GM21723 (cell line): ENCODE measurements around the gene FAM78B.

ENCODE experiments used
- ATAC-seq: cut with Tn5 transposase; IDR thresholded peaks from one replicate; pipeline ENCODE4 v1.9.1; 2021; ENCODE audit warnings: mild to moderate bottlenecking, moderate library complexity; ENCODE audit not compliant: unreplicated experiment

Gene FAM78B

DNA sequence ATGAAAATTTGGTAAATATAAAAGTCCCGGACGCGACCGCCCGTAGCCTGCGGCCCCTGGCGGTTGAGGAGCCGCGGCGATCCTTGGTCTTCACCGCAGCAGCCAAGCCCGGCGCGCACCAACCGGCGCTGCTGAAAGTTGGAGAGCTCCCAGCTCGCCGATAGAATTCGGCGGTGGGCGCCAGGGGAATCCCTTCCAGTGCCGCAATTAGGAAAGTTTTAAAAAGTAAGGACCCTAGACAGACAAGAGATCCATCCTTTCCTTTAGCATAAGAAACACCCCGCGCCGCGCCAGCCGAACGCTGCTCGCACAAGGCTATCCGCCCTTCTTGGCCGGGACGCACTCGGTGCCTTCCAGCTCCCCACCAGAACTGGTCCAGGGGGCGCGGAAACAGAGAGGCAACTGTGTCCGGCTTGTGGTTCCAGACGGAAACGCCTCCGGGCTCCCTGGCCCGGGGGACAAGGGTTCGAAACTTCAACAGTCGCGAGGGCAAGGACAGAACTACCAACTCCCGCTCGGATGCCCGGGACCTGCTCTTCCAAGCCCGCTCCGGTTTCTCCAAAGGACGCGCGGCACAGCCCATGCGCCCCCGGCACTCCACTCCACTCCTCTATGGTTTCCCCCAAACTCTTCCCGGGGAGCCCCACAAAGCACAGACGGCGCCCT, 1.7 kb downstream of the FAM78B start:
- no peak for ATAC-seq

DNA sequence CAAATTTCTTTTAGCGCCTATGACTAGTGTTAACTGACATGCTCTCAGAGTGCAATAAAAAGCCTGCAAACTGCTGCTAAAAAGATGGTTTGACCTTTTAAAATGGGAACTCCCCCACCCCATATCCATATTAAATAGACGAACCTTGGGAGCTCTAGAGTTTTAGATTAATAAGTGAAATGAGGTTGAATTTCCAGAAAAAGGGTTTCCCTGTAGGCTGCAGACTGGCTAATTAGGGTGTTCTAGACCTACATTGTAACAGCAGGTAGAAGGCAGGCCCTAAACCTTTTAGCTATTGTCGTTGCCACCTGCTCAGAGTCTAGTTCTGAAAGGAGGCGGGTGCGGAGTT, 2.2 kb downstream of the FAM78B start:
- no peak for ATAC-seq

DNA sequence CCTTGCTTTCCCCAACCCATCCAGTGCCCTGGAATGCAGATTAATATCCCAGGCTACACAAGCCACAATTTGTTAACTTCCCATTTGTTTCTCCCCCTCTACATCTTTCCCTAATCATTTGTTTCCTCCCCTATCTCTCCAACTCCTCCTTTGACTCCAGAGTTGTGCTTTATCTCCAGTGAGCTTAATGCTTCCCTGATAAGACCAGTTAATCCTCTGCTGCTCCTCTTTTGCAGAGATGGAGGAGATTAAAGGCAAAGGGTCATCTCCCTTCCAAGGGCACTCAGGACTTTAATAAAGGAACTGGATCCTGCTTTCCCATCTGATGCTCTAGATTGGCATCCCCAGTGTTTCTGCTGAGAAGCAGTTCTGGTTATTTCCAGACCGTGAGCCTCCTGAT, 7.1 kb downstream of the FAM78B start:
- ATAC-seq = no peak

DNA sequence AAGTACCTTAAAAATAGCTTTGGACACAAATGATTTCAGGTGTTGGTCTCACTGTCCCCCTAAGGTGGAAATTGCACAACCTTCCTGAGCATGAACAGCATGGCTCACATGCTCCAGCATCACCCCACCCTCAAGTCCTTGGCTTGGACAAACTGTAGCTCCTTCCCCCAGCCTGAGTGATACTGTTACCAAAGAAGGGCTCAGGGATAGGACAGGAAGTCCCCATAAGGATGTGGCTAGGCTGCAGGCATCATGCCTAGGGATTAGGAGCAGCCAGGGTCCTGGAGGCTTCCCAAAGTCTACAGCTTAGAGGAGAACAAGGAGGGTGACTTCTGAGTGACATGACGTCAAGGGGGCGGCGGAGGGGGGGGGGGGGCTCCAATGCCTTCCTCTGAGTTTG, 10.1 kb downstream of the FAM78B start:
- no peak for ATAC-seq

DNA sequence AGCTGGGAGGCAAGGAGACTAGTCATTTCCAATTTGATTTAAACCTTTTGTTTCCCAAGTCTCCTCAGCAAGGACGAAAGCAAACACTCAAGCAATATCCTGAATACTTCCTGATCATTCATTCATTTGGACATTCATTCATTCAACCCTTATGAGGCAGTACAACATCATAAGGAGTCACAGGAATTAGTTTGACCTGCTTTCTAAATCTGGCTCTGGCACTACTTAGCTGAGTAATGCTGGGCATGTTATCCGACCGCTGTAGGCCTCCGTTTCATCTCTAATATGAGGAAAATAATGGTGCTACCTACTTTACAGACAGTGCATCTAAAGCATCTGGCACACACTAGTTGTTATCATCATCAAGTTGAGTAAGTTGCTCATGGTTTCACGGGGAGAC, 11.7 kb downstream of the FAM78B start:
- ATAC-seq = no peak

DNA sequence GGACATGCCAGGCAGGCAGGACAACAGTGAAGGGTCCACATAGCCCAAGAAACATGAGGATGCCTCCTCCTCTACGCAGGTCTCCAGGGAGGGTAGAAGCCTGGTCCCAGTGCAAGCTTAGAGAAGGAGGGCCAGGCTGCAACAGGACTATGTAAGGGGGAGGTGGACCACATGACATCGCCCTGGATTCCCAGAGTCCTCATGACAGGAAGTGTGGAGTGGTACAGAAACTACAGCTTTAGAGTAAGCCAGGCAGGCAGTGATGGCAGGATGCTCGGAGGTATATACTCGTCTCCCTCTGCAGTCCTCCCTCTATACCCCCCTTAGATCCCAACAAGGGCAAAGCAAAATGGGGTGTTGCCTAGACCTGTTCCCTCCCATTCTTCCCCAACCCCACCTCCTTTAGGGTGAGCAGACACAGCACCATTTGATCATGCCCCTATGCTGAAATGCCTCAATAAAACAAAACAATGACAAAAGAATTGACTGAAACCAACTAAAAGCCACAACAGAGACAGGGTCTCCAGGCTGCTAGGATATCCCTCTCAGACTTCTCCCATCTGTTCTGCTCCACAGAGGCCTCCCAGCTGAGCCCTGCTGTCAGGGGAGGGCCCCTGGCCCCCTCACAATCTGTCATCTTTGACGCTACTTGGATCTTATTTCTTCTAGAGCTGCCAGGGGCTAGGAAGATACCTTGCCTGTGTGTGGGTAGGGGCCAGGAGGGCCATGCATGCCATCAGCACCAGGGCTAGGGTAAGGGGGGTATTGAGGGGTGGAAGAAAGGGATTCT, 13.1 kb downstream of the FAM78B start:
- ATAC-seq = no peak

DNA sequence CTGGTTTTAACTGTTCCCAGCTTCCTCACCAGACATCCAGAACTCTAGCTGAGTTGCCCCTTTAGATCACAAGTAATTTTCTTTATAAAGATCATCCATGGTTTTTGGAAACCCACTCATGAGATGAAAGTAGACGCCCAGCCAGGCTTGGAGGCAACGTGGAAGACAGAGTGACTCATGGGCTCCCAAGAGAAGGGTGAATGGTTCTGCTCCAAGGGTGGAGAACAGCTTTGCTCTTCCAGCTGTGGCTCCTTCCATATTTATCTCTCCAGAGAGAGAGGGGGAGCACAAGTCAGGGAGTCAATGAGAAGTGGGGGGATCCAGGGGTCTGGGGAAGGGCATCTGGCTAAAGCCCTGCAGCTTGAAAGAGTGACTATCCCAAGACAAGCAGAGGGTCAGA, 13.8 kb downstream of the FAM78B start:
- no peak for ATAC-seq

DNA sequence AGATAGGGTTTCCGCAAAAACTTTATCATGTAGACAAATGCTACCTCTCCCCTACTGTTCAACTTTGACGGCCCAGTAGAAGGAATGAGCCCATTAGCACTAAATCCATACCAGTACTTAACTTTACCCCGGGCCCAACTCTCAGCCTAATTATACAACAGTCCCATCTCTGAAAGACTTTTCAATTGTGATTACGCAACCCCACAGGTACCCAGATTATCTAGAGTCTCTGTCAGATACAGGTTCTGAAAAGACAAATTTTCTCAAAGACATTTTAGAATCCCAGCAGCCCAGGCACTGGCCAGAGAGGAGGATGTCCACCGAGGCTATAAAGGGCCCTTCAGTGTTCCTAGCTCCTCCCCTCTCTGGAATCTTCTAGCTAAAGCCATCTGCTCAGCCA, 15.0 kb downstream of the FAM78B start:
- ATAC-seq = no peak

DNA sequence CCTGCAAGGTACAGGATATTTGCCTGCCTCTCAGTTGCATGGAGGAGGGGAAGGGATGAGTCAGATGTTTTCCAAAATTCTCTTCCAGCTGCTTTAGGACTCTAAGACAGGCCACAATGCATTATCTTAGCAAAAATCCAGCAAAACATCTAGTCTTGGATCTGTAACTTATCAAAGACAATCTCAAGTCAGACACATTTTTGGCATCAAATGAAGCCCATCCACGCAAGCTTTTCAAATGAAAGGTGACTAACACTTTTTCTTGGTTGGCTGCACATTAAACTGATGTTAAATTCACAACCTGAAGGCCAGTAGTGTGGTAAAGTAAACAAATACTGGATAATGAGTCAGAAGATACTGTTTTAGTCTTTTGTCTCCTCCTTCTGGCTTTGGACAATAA, 21.3 kb downstream of the FAM78B start:
- ATAC-seq = no peak

DNA sequence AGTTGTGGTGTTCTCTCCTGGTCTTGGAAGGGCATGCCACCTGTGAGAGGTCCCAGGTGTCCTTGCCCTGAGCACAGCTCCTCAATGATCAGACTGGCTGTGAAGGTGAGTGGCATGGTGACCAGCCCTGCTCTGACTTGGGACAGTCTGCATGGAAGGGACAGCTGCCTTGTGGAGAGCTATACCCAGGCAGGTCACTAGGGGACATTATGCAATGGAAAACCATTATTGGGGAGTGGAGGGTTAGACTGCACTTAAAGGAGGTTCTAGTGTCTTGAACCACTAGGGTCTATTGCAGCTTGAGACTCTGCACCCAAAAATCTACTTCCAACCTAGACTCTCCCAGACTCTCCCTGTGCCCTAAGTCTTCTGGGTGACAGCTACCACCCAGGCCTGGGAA, 24.8 kb downstream of the FAM78B start:
- ATAC-seq = no peak

DNA sequence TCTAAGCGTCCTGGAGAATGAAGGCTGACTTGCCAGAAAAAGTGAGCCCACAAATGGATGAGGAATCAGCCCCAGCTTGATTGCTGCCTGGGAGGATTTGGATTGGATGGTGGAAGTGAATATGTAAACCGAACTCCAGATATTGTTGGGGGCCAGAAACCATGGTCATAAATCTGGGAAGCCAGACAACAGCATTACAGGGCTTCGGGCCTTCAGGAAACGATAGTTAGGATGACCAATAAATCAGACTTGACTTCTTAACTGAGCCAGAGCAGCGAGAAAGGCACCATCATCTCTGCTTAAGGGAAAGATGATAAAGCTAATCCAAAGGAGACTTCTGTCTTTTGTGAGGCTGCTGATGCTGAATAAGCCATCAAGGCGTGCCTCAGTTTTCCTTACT, 26.6 kb downstream of the FAM78B start:
- ATAC-seq = no peak

DNA sequence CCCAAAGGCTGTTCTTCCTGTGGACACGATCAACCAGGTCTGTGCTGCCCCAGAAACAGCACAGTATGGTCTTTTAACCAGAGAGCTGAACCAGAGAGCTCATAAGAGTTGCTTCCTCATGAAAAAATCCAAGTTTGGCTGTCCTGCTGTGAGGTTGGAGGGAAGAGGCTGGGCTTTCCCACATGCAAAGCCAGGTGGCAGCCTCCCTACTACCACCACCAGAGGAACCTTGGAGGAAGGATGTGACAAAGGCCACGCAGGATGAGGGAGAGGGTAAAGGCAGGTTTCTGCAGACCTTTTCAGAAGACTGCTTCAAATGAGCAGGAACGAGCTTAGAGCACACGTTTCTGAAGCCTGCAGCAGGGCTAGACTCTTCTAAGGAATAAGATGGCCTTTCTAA, 27.1 kb downstream of the FAM78B start:
- ATAC-seq = no peak

DNA sequence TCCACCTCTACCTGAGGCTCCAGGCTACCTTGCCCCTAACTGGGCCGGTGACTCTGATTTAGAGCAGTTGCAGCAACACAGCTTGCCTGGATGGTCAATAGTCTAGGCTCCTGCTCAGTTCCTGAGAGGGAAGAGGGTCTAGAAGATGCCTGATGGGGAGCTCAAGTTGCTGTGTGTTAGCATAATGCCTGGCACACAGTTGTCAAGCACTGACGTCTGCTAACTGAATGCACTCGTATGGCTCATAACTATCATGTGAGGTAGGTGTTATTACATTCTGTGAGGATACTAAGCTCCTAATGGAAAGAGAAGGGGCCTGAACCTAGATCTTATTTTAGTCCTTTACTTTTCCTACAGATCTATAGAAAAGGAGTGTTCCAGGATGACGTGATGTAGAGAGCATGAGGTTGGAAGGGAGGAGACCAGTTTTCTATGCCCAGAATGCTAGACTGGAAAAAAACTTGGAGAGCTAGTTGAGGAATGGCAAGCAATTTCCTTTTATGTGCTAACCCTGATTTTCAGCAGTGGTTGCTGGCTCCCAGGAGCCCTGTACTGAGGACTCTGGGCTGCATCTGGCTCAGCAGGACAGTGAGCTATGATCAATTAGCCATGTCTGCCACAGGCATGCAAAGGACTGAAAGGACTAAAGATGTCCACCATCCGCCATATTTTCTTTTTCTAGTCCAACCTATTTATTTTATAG, 30.0 kb downstream of the FAM78B start:
- no peak for ATAC-seq

DNA sequence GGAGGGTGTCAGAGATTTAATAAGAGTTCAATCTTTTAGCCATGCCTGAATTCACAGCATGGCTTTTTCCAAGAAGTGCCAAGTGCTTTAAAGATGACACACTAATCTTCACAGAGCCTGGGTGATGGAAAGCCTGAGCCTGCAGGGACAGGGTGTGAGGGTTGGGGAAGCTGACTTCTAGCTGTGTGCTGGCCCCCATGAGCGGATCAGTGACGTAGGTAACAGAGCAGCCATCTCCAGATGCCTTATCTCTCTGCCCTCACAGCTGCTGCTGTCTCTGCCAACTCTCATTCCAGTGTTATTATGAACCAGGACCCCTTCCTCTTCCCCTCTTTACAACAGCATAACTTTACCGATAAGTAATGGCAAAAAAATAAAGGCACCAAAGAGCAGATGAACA, 30.6 kb downstream of the FAM78B start:
- no peak for ATAC-seq

DNA sequence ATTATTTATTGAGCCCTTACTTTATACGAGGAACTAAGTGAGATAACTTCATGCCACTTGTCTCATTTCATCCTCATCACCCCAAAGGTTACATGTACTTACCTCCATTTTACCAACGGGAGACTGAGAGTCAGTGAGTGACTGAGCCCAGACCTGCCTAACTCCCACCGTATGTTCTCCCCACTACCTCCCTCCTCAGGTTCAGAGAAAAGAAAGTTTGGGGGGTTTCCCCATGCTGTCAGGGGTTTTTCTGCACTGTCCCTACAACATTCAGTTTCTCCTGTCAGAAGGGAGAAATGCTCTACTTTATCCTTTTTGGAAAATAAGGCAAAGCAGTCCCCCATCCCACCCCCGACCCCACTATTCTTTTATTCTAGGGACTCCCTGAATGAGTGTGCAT, 32.9 kb downstream of the FAM78B start:
- no peak for ATAC-seq

DNA sequence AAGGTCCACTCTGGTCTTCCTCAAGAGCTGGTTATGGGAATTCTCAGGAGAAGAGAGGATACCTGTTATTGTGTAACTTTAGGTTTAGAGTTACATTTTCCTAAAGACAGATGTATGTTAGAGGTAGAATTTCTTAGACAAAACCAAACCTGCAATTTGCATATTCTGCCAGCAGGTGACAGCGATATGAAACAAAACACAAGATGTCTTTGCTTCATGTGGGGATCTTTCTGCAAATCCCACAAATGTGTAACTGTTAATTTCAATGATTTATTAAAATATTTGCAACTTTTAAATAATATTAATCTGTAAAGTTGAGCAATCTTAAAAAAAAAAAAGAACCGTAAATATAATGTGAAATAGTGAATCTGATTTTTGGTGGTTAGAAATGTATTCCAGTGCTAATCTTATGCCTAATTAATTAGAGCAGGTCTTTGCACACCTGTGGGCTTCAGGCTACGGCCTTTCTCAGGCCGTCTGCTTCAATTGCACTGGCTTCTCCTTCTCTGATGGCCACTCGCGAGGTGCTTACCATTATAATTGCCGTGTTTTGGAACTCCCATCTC, 33.4 kb downstream of the FAM78B start:
- ATAC-seq = no peak

DNA sequence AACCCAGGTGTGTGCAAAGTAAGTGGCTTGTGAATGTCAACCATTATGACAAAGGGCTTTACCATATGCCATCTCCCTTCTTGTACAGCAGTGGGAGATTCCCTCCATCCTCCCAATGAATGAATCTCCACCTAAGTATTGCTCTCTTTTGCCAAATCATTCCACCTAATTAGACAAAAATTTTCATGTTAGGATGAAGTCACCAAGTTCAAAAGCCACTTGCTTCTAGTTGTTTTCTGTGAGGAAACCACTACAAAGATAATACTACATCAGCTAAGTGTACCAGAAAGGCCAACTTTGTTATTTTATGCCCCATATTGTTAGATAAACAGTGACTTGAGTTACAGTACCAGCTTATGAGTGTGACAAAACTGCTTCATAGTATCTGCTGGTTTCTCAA, 34.3 kb downstream of the FAM78B start:
- no peak for ATAC-seq

DNA sequence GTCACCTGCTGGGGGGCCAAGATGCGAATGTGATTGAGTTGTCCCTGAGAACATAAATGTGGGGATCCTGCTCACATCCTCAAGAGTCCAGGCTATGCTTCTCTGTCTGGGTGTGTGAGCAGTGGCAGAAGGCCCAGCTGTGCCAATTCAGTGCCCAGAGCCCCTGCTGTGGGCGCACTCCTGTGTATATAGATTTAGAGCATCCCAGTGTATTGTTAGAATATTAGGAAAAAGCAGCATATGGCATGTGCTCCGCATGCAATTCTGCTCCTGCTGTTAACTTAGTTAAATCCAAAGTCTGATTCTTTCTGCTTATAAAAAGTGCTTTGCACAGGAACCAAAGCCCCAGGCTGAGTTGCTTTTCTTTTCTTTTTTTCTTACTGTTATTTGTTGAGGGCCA, 37.8 kb downstream of the FAM78B start:
- ATAC-seq = no peak

DNA sequence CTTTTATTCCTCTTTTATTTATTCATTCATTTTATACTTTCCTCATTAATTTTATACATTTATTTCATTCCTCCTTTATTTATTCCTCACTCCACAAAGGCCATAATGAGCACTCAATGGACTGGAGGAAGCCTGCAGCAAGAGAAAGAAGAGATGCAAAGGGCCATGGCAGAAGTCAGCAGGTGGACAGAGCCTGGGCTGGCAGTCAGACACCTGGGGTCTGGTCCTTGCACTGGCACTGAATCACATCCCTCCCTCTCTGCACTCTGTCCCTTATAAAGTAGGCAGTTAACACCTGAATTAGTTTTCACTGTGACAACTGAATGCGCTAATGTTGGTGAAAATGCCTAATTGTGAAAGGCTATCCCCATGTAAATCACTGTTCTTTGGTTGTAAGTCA, 38.6 kb downstream of the FAM78B start:
- no peak for ATAC-seq

DNA sequence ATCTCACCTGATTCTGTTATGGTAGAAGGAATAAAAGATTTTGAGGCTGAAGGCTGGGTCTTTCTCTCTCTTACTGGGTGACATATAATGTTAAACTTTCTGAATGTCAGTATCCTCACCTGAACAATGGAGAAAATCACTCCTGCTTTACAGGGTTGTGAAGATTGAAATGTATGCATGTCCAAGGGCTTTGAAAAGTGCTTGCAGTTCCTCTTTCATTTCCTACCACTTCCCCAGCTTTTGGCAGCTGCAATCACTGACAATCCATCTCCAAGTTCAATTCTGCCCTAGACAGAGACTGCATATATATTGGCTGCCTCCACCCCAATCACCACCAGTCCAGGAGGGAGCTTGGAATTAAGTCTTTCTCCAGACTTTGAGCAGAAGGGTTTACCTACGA, 39.8 kb downstream of the FAM78B start:
- ATAC-seq = no peak

DNA sequence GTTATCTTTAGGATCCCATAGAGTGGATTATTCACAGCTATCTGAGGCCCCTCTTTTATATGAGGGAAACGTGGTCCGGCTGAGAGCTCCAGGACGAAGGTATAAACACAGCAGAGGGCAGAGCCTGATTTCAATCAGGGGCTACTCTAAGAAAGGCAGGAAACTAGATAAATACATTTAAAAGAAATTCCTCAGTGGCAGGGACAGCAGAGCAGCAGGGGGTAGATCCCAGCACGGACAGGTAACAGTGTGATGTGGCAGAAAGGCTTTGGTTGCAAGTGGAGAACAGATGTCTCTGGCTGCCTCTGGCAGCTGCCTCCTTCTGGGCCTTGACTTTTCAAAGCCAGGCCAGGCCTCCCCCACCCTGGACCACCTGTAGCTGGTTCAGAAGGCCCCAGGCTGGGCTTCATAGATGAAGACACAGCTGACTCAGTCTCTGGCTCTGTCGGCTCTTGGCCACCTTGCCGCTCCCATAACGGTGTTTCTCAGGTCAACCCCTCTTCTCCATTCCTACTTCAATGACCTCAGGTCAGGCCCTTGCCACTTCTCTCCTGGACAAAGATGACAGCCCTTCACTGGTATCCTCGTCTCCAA, 43.8 kb downstream of the FAM78B start:
- ATAC-seq = no peak

DNA sequence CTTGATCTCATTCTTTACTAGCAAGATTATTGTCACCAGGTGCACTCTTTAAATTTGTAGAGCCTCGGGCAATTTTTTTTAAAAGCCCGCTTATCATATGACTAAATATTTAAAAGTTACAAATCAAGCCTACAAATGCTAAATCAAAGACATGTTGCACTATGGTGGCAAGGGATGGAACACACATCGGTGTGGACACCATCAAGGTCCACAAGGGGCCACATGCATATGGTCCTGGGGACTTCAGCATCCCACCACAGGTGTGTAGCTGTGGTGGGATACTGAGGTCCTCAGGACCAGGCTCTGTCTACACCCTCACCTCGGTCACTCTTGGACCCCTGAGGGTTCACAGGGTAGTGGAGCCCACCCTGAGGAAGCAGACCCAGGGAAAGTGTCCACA, 45.8 kb downstream of the FAM78B start:
- no peak for ATAC-seq
